Measurements from ENCODE around the gene TASOR. TPM values are rescaled to one million over a fixed set of nuclear protein-coding genes. Genes with fewer than 3 reads are reported as not detected.
"Not testable (repeated sequence)": the region's sequence is repeated elsewhere in the genome, so short reads cannot be mapped to it uniquely, and the experiment has no call there.

Gene TASOR
- total RNA-seq = 29.0 TPM
- long read RNA-seq, full-length matches to known transcripts = 1 of 6 reads
- long read RNA-seq, partial matches to known transcripts = 2 of 6 reads
- long read RNA-seq, other reads (novel, unspliced or antisense) = 3 of 6 reads

DNA sequence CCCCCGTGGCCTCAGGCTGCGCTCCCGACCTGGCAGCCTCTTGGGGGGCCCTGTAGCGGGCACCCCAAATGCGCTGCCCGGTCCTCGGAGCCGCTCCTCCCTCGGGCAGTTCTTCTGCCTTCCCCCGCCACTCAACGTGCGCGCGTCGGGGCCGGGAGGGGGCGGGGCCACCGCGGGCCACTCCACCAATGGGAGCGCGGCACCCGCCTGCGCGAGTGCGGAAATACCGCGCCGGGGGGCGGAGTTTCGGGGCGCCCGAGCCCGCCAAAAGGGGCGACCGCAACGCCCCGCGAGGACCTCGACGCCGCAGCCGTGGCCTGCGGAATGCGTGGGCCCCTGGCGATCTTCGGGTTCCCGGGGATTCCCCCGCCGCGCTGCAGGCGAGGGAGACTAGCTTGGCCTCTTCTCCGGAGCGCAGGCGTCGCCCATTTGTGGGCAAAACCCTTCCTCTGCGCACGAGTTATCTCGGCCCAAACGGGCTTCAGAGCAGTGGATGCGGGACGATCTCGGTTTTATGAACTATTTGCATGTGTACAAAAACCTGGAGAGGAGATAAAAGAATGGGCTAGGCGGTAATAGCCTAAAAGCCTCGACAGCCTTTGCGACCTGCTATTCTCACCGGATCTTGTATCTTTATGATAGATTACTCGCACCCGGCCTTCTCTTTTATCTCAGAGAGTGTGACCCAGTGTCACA lies at the start of gene TASOR:
TASOR (minus strand) TSS at position 144 of the 696 bp plus-strand sequence. CDS start 259 bp downstream, outside the sequence.
- intact Hi-C loops (cut with DNase I) = no loop called here
- DNase-seq (ENCODE audit: low spot score) = peak; percentile 94

GRCh38 chr3:56732109-56732508 lies 49.0 kb upstream of the TASOR start:
- intact Hi-C loops (cut with DNase I) = no loop called here
- DNase-seq (ENCODE audit: low spot score) = no peak

DNA sequence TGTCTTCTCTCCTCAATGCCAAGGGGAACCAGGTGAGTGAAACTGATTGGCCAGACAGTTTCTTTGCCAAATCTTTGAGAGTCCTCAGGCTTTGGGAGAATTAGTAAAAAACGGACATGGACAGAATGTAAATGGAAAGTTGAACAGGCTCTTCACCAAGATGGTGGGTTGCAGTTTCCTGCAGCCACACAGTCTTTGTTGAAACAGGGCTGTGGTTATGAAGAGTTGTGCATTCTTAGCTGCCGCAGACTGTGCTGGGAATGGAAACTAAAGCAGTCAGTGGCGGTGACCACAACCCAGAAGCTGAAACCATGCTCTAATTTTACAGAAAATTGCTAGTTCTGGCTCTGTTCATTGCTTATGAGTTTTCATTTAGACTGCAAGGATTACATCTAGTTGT lies 42.1 kb upstream of the TASOR start:
- no peak for DNase-seq (ENCODE audit: low spot score)
- intact Hi-C loops (cut with DNase I) = no loop called here

- DNase-seq (ENCODE audit: low spot score) = no peak
- intact Hi-C loops (cut with DNase I) = no loop called here
Observed at GRCh38 chr3:56724676-56725075, 41.6 kb upstream of the TASOR start.

DNA sequence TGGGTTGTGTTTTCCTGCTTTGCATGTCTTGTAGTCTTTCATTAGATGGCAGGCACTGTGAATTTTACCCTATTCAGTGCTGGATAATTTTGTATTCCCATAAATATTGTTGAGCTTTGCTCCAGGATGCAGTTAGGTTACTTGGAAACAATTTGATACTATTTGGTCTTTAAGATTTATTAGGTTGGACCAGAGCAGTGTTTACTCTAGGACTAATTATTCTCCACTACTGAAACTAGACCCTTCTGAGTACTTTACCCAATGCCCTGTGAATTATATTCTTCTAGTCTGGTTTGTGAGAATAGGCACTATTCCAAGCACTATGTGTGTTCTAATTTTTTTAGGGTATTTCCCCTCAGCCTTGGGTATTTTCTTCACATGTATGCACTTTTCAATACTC lies 37.8 kb upstream of the TASOR start:
- intact Hi-C loops (cut with DNase I) = no loop called here
- no peak for DNase-seq (ENCODE audit: low spot score)

GRCh38 chr3:56718809-56719208 lies 35.7 kb upstream of the TASOR start:
- DNase-seq (ENCODE audit: low spot score); intact Hi-C loops (cut with DNase I): not testable (repeated sequence)

DNA sequence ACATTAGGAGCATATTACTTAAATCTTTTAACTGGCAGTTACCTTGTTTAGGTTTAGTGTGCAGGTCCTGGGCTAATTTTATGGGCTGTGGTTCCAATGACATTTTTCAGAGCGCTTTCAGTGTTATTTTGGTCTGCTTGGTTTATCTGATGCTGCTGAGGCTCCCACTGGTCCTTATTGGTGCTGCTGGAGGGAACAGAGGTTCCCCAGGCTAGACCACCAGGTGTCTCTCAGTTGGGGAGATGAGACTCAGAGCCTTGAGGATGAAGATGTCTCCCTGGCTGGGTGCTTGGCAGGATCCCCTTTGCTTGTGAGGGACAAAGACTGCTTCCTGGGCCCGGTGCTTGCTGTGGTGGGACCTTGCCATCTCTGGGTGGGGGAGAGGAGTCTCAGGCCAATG lies 28.3 kb upstream of the TASOR start:
- DNase-seq (ENCODE audit: low spot score) = no peak
- intact Hi-C loops (cut with DNase I) = loop anchor here (5.0 kb wide), 1 partner anchor 36 kb away; no protein-coding TSS in a partner anchor

- intact Hi-C loops (cut with DNase I) = loop anchor here (10.0 kb wide), 1 partner anchor 367 kb away; no protein-coding TSS in a partner anchor
- not testable (repeated sequence) for DNase-seq (ENCODE audit: low spot score)
Observed at GRCh38 chr3:56707412-56707811, 24.3 kb upstream of the TASOR start.

- intact Hi-C loops (cut with DNase I) = loop anchor here (10.0 kb wide), 1 partner anchor 368 kb away; no protein-coding TSS in a partner anchor
Observed at GRCh38 chr3:56706629-56707028, 23.6 kb upstream of the TASOR start.

DNA sequence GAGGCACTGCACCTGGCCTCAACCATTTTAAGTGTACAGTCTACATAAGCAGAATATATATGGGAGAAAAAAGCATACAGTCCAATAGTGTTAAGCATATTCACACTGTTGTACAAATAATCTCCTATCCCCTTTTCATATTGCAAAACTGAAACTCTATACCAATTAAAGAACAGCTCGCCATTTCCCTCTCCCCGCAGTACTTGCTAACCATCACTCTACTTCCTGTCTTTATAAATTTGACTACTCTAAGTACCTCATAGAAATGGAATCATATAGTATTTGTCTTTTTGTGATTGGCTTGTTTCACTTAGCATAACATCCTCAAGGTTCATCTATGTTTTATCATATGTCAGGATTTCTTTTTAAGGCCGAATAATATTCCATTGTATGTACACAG lies 21.6 kb upstream of the TASOR start:
- intact Hi-C loops (cut with DNase I) = loop anchor here (10.0 kb wide), 1 partner anchor 370 kb away; no protein-coding TSS in a partner anchor
- DNase-seq (ENCODE audit: low spot score) = no peak

More at GRCh38 chr3:56706629-56707028, 23.6 kb upstream of the TASOR start:
- DNase-seq (ENCODE audit: low spot score) = no peak

- intact Hi-C loops (cut with DNase I) = loop anchor here (1.0 to 10.0 kb wide), 3 partner anchors 97 to 372 kb away; no protein-coding TSS in a partner anchor
- no peak for DNase-seq (ENCODE audit: low spot score)
Observed at GRCh38 chr3:56702490-56703315, 19.6 kb upstream of the TASOR start.

DNA sequence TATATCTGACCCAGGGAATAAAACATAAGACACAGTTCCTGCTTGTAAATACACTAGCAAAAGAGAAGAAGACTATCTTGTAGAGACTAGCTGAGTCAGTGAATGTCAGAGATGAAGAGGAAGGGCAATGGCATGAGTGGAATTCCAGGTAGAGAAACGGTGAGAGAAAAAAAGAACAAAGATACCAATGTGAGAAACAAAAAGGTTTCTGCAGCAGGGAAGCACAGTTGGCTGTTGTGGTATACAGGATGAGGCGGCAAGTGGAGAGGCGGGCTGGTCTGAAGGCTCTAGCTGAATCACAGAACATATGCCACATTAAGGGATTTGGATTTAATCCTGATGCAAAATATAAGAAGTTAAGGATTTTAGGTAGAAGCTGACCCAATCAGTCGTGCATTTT lies 17.1 kb upstream of the TASOR start:
- intact Hi-C loops (cut with DNase I) = loop anchor here (10.0 kb wide), 1 partner anchor 375 kb away; no protein-coding TSS in a partner anchor
- DNase-seq (ENCODE audit: low spot score) = no peak

DNA sequence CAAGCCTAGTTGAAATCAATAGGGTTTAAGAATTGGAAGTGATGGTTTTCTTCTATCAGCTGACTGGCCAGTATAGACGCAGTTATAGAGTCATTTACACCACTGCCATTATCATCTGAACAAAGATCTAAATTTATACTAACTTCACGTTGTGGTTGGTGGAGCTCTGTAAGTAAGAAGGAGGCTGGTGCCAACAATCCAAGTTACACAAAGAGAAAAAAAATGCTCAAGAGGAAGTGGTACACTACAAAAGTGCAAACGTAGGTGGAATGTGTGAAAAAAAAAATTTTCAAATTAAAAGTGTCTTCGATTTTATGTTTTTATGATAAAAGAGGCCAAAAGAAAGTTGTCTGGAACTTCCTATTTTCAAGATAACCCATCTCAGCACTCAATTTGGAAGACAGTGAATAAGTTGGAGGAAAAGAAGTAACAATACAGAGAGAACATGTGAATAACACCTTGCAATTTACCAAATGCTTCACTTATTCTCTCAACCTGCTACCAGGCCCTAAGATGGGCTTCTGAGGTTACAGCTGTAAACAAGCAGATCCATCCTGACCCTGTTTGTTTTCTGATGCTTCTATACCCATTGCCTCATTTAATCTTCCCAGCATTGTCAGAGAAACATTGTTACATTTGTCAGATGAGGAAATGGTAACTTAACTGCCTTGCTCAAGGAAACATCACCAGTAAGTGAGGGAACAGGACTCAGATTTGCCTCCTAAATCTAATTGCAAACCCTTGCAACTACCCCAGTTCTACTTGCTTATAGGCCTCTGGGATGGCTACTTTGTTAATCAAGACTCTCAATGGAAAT lies 12.0 kb upstream of the TASOR start:
- intact Hi-C loops (cut with DNase I) = no loop called here
- no peak for DNase-seq (ENCODE audit: low spot score)

GRCh38 chr3:56693750-56694149 lies 10.7 kb upstream of the TASOR start:
- intact Hi-C loops (cut with DNase I) = no loop called here
- no peak for DNase-seq (ENCODE audit: low spot score)

DNA sequence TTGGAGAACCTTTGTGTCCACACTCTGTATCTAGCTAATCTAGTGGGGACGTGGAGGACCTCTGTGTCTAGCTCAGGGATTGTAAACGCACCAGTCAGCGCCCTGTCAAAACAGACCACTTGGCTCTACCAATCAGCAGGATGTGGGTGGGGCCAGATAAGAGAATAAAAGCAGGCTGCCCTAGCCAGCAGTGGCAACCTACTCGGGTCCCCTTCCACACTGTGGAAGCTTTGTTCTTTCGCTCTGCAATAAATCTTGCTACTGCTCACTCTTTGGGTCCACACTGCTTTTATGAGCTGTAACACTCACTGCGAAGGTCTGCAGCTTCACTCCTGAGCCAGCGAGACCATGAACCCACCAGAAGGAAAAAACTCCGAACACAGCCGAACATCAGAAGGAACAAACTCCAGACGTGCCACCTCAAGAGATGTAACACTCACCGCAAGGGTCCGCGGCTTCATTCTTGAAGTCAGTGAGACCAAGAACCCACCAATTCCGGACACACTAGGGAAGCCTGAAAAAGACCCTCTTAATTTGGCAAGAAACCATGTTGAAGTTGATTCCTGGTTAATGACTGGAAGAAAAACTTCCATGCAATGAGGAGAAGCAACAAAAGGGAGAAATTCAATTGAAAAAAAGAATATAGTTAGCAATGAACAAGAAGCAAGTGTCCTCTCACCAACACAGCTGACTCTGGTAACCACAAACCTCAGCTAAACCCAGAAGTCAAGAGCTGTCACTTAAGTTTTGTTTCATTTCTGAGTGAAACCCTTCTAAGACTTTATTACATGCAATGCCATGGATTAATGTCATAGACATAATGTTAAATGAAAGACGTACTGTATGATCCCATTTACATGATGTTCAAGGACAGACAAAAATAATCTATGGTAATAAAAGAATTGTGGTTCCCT lies 9.7 kb upstream of the TASOR start:
- DNase-seq (ENCODE audit: low spot score); intact Hi-C loops (cut with DNase I): not testable (repeated sequence)

DNA sequence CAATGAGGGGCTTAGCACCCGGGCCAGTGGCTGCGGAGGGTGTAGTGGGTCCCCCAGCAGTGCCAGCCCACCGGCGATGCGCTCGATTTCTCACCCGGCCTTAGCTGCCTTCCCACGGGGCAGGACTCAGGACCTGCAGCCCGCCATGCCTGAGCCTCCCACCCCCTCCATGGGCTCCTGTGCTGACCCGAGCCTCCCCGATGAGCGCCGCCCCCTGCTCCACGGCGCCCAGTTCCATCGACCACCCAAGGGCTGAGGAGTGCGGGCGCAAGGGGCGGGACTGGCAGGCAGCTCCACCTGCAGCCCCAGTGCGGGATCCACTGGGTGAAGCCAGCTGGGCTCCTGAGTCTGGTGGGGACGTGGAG lies 8.9 kb upstream of the TASOR start:
- intact Hi-C loops (cut with DNase I); DNase-seq (ENCODE audit: low spot score): not testable (repeated sequence)

GRCh38 chr3:56691165-56692000 lies 8.3 kb upstream of the TASOR start:
- no peak for DNase-seq (ENCODE audit: low spot score)

GRCh38 chr3:56689303-56689702 lies 6.2 kb upstream of the TASOR start:
- intact Hi-C loops (cut with DNase I) = no loop called here
- DNase-seq (ENCODE audit: low spot score) = no peak

More at GRCh38 chr3:56691165-56692000, 8.3 kb upstream of the TASOR start:
- intact Hi-C loops (cut with DNase I) = no loop called here

Data from cardiac septum (tissue), 1 donor.